ENCODE measurements around the gene IFT172.

DNA sequence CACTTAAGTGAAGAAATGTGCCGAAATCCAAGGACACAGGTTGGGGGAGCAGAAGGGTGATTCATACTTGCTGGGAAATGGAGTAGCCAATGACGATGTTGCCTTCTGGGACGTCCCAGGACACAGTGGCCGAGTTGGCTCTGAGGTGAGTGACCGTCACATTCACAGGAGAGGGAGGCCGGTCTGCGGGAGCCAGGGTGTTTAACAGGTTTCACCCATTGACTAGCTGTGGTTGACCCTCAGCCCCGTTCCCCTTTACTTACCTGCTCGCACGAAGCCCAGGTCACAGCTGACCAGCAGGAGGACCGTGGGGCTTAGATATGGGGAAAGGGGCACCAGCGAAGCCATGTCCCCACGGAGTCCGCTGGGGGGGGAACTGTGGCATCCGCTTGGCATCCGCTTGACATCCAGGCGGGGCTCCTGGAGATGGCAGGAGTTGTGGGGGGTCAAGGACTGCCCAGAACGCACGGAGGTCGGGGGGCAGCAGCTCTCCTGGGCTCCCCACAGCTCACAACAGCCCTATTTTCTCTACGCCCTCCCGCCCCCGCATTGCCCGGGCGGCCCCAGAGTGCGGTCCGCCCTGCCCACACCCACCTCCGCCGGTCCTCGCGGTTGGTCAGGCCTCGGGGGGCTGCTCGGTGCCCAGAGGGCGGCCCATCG is 4.9 kb upstream of the IFT172 start:
- TF ChIP-seq POLR2A (IDR thresholded peaks at IDR 0.05): peak; percentile 94
- TF ChIP-seq, protein P1, sequence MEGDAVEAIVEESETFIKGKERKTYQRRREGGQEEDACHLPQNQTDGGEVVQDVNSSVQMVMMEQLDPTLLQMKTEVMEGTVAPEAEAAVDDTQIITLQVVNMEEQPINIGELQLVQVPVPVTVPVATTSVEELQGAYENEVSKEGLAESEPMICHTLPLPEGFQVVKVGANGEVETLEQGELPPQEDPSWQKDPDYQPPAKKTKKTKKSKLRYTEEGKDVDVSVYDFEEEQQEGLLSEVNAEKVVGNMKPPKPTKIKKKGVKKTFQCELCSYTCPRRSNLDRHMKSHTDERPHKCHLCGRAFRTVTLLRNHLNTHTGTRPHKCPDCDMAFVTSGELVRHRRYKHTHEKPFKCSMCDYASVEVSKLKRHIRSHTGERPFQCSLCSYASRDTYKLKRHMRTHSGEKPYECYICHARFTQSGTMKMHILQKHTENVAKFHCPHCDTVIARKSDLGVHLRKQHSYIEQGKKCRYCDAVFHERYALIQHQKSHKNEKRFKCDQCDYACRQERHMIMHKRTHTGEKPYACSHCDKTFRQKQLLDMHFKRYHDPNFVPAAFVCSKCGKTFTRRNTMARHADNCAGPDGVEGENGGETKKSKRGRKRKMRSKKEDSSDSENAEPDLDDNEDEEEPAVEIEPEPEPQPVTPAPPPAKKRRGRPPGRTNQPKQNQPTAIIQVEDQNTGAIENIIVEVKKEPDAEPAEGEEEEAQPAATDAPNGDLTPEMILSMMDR (IDR thresholded peaks at IDR 0.05): no peak
